Naive thymus-derived CD4-positive, alpha-beta T cell (primary cell): ENCODE results near the gene ROGDI. TPM values are rescaled to one million over a fixed set of nuclear protein-coding genes. Genes with fewer than 3 reads are reported as not detected.

Source experiments
- ATAC-seq: fragments of 150-1000 bp; cut with Tn5 transposase; 2 replicates; pipeline ENCODE4 v1.10.0; 2021; ENCODE audit warnings: mild to moderate bottlenecking, moderate library complexity
- CTCF ChIA-PET: fragments of 350-600 bp; sonication (Branson Sonifier 250); formaldehyde crosslinking; loops from one replicate; lab custom pipeline; 2021; ENCODE audit warnings: antibody characterized with exemption; lab: Charles Lee
- POLR2A ChIA-PET: fragments of 350-600 bp; sonication (Branson Sonifier 250); formaldehyde crosslinking; loops from one replicate; lab custom pipeline; 2021; ENCODE audit warnings: antibody characterized with exemption, inconsistent platforms; lab: Charles Lee
- DNase-seq, 9 donors: peaks; one replicate each; pipeline versions ENCODE4 v3.0.0 to v3.0.0-alpha.2; 2020 to 2022; ENCODE audit warnings: mixed read lengths in 1 of 9
- H3K27ac ChIP-seq: one replicate; pipeline ENCODE4 v1.7.0; 2013; ENCODE audit warnings: mild to moderate bottlenecking, low read depth, low read length, moderate library complexity
- H3K27me3 ChIP-seq, 2 donors: one replicate each; pipeline ENCODE4 v1.7.0; 2013; ENCODE audit warnings: low read length in 2 of 2, mild to moderate bottlenecking in 2 of 2, moderate library complexity in 2 of 2; ENCODE audit not compliant: control insufficient read depth in 2 of 2, insufficient read depth in 2 of 2
- H3K36me3 ChIP-seq, 3 experiments: 1 replicate in 2 of 3; 2 replicates in 1 of 3; pipeline ENCODE4 v1.7.0; 2013; ENCODE audit warnings: low read length in 3 of 3, mild to moderate bottlenecking in 3 of 3, moderate library complexity in 1 of 3; ENCODE audit not compliant: insufficient read depth in 3 of 3, control insufficient read depth in 2 of 3
- H3K4me1 ChIP-seq, 2 donors: one replicate each; pipeline ENCODE4 v1.7.0; 2013; ENCODE audit warnings: low read length in 2 of 2, mild to moderate bottlenecking in 2 of 2, moderate library complexity in 1 of 2; ENCODE audit not compliant: control insufficient read depth in 2 of 2, insufficient read depth in 2 of 2
- H3K4me3 ChIP-seq: 2 replicates; pipeline ENCODE4 v1.7.0; 2013; ENCODE audit warnings: mild to moderate bottlenecking, low read length
- H3K9me3 ChIP-seq, 3 experiments: 1 replicate in 2 of 3; 2 replicates in 1 of 3; pipeline ENCODE4 v1.7.0; 2013; ENCODE audit warnings: low read length in 3 of 3; ENCODE audit not compliant: control insufficient read depth in 2 of 3
- H3K27ac Mint-ChIP-seq, 9 donors: one replicate each; pipeline ENCODE4 v1.8.0; 2020 to 2022; ENCODE audit warnings: mixed read lengths in 9 of 9, mild to moderate bottlenecking in 8 of 9, moderate library complexity in 5 of 9, inconsistent platforms in 2 of 9
- H3K27me3 Mint-ChIP-seq, 5 donors: one replicate each; pipeline ENCODE4 v1.8.0; 2021 to 2022; ENCODE audit warnings: mixed read lengths in 5 of 5, mild to moderate bottlenecking in 1 of 5
- H3K36me3 Mint-ChIP-seq, 5 donors: one replicate each; pipeline ENCODE4 v1.8.0; 2020 to 2022; ENCODE audit warnings: mixed read lengths in 5 of 5, mild to moderate bottlenecking in 3 of 5, inconsistent platforms in 1 of 5
- H3K4me1 Mint-ChIP-seq, 7 donors: one replicate each; pipeline ENCODE4 v1.8.0; 2020 to 2022; ENCODE audit warnings: mixed read lengths in 7 of 7, mild to moderate bottlenecking in 3 of 7, inconsistent platforms in 1 of 7
- H3K4me3 Mint-ChIP-seq, 10 donors: one replicate each; pipeline ENCODE4 v1.8.0; 2020 to 2022; ENCODE audit warnings: mild to moderate bottlenecking in 10 of 10, mixed read lengths in 10 of 10, moderate library complexity in 6 of 10, inconsistent platforms in 2 of 10
- H3K9me3 Mint-ChIP-seq, 11 donors: one replicate each; pipeline ENCODE4 v1.8.0; 2020 to 2022; ENCODE audit warnings: mixed read lengths in 11 of 11, mild to moderate bottlenecking in 4 of 11, inconsistent platforms in 1 of 11, moderate library complexity in 1 of 11
- intact Hi-C, 2 donors: fragments of 100-400 bp; cut with micrococcal nuclease; formaldehyde crosslinking; loops; one replicate each; pipeline ENCODE4 v1.15.1; 2023
- polyA plus RNA-seq, 2 donors: library from polyadenylated mRNA; unstranded; fragments of 300-500 nt; fragmentation: Illumina TruSeq; gene quantifications; one replicate each; pipeline ENCODE4 v1.2.3, GENCODE V29; 2021
- total RNA-seq, 6 experiments: library from RNA in 5 of 6; stranded (reverse) in 5 of 6; gene quantifications; 1 replicate in 5 of 6; 2 replicates in 1 of 6; pipeline ENCODE4 v1.2.3 and lab custom pipeline; 2021 to 2026

Gene ROGDI
- total and polyA plus RNA-seq, 7 experiments from 2014 or later, result 7.4 to 29.0 (median 8.6) TPM

DNA sequence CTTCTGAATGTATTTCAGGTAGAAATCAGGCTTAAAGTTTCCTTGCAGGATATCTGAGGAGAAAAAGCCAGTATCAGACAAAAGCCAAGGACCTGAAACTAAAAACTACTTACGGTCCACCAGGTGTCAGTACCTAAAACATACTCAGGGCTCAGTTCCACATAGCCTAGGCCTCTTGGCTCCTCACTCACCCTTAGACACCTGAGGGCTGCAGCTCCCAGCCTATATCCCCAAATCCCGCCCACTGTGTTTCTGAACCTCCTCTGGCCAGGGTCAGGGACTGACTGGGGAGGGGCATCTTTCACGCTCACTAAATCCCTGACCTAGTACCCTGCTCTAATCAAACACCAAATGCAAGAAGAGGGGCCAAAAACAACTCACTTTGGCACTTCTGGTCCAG, 8.8 kb upstream of the ROGDI start:
- intact Hi-C loops, result no loop called here
- Histone ChIP-seq H3K4me1 (no peaks in the 10 kb centered on the region), H3K27me3 (no peaks in the 10 kb centered on the region), H3K27ac (no peak overlapping the region), H3K9me3 (no peaks in the 10 kb centered on the region), H3K4me3 (no peak overlapping the region), H3K36me3 (peaks cover 0 to 77% (median 19%) of the 10 kb centered on the region in 3 experiments)
- POLR2A ChIA-PET, result interaction anchor here (1.0 kb wide), 1 partner anchor 347 kb away, joined by 3 read pairs; no protein-coding TSS in a partner anchor
- H3K4me3 Mint-ChIP-seq, result no peak overlapping the region
- H3K4me1 Mint-ChIP-seq, result peaks cover 0 to 2% (median 0%) of the 10 kb centered on the region in 7 donors
- H3K27ac Mint-ChIP-seq, result peak overlapping the region in 2 of 9 donors; percentile 49 to 77
- no peak for ATAC-seq
- H3K36me3 Mint-ChIP-seq, result peaks cover 5 to 46% (median 10%) of the 10 kb centered on the region in 5 donors
- DNase-seq, result no peak
- no peaks in the 10 kb centered on the region for H3K9me3 Mint-ChIP-seq
- H3K27me3 Mint-ChIP-seq, result no peaks in the 10 kb centered on the region
- CTCF ChIA-PET, result no interaction called here

GRCh38 chr16:4806280-4806679, 3.8 kb upstream of the ROGDI start:
- Histone ChIP-seq H3K4me3 (no peak overlapping the region), H3K27me3 (no peaks in the 10 kb centered on the region), H3K27ac (no peak overlapping the region), H3K36me3 (peaks cover 0 to 46% (median 7%) of the 10 kb centered on the region in 3 experiments), H3K9me3 (no peaks in the 10 kb centered on the region), H3K4me1 (peaks cover 10 to 13% of the 10 kb centered on the region in 2 donors)
- peak overlapping the region in 1 of 9 donors; percentile 19 for H3K27ac Mint-ChIP-seq
- no peak for DNase-seq
- no peak for ATAC-seq
- H3K27me3 Mint-ChIP-seq, result no peaks in the 10 kb centered on the region
- intact Hi-C loops, result loop anchor here in 1 of 2 donors (10.0 kb wide), 1 partner anchor 1651 kb away; no protein-coding TSS in a partner anchor
- ChIA-PET CTCF (interaction anchor here (0.6 kb wide), 1 partner anchor 62 kb away, joined by 3 read pairs; no protein-coding TSS in a partner anchor), POLR2A (interaction anchor here (0.6 kb wide), 2 partner anchors 9 to 1759 kb away, joined by 3 to 4 read pairs; no protein-coding TSS in a partner anchor)
- H3K4me1 Mint-ChIP-seq, result peaks cover 0 to 15% (median 5%) of the 10 kb centered on the region in 7 donors
- no peak overlapping the region for H3K4me3 Mint-ChIP-seq
- peaks cover 3 to 15% (median 6%) of the 10 kb centered on the region in 5 donors for H3K36me3 Mint-ChIP-seq
- H3K9me3 Mint-ChIP-seq, result no peaks in the 10 kb centered on the region

GRCh38 chr16:4805231-4805630, 2.8 kb upstream of the ROGDI start:
- intact Hi-C loops, result loop anchor here in 1 of 2 donors (10.0 kb wide), 1 partner anchor 1650 kb away; no protein-coding TSS in a partner anchor
- CTCF ChIA-PET, result no interaction called here
- DNase-seq (no peak), ATAC-seq (no peak)
- POLR2A ChIA-PET, result no interaction called here
- peaks cover 3 to 12% (median 6%) of the 10 kb centered on the region in 5 donors for H3K36me3 Mint-ChIP-seq
- H3K36me3 ChIP-seq, result peaks cover 0 to 39% (median 3%) of the 10 kb centered on the region in 3 experiments
- no peaks in the 10 kb centered on the region for H3K27me3 ChIP-seq
- no peaks in the 10 kb centered on the region for H3K9me3 ChIP-seq
- peak overlapping the region in 3 of 9 donors; percentile 9 to 49 (median 46) for H3K27ac Mint-ChIP-seq
- H3K4me3 ChIP-seq, result no peak overlapping the region
- H3K27ac ChIP-seq, result no peak overlapping the region
- no peaks in the 10 kb centered on the region for H3K27me3 Mint-ChIP-seq
- peaks cover 10 to 18% of the 10 kb centered on the region in 2 donors for H3K4me1 ChIP-seq
- no peaks in the 10 kb centered on the region for H3K9me3 Mint-ChIP-seq
- H3K4me1 Mint-ChIP-seq, result peaks cover 6 to 19% (median 12%) of the 10 kb centered on the region in 7 donors
- no peak overlapping the region for H3K4me3 Mint-ChIP-seq

- Mint-ChIP-seq H3K4me3 (peak overlapping the region in 5 of 10 donors; percentile 27 to 81 (median 59)), H3K9me3 (no peaks in the 10 kb centered on the region), H3K27me3 (no peaks in the 10 kb centered on the region), H3K36me3 (peaks cover 3 to 12% (median 6%) of the 10 kb centered on the region in 5 donors), H3K27ac (peak overlapping the region in 2 of 9 donors; percentile 34 to 37), H3K4me1 (peaks cover 7 to 19% (median 12%) of the 10 kb centered on the region in 7 donors)
- CTCF ChIA-PET, result no interaction called here
- no peaks in the 10 kb centered on the region for H3K9me3 ChIP-seq
- H3K4me1 ChIP-seq, result peaks cover 10 to 18% of the 10 kb centered on the region in 2 donors
- ATAC-seq, result no peak
- DNase-seq, result no peak
- H3K36me3 ChIP-seq, result peaks cover 0 to 28% (median 3%) of the 10 kb centered on the region in 3 experiments
- no peak overlapping the region for H3K27ac ChIP-seq
- no peak overlapping the region for H3K4me3 ChIP-seq
- POLR2A ChIA-PET, result interaction anchor here (0.5 to 3.3 kb wide), 4 partner anchors 22 to 382 kb away, joined by 3 to 27 read pairs (median 7); partner anchors contain the start of genes GLYR1 and UBN1
- no peaks in the 10 kb centered on the region for H3K27me3 ChIP-seq
- intact Hi-C loops, result loop anchor here (2.0 to 10.0 kb wide), 5 partner anchors 153 to 1649 kb away; partner anchors contain the start of gene MGRN1 (in 1 of the 2)
These were observed 1.7 kb upstream of the ROGDI start for GRCh38 chr16:4803898-4804762.

DNA sequence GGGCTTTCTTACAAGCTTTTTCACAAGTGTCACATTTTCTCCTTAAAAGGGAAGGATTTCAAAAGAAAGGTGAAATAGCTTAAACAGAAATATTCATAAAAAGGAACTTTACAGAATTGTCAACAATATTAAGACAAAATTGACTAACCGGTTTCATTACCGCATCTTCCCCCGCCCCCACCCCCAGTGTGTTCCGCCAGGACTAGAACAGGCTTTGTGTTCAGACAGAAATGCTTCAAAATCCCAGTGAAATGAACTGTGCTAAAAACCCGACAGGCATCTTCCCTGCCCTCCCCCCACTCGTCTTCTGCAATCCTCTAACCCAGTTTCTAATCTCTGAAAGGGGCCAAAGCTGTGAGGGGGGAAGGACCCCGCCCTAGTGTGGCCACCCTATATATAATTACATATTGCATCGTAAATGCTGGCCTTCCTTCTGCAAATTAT, 990 bp upstream of the ROGDI start:
- Histone ChIP-seq H3K36me3 (peaks cover 0 to 22% (median 3%) of the 10 kb centered on the region in 3 experiments), H3K27ac (peak overlapping the region; percentile 60), H3K27me3 (no peaks in the 10 kb centered on the region), H3K4me1 (peaks cover 10 to 18% of the 10 kb centered on the region in 2 donors), H3K4me3 (peak overlapping the region; percentile 79), H3K9me3 (no peaks in the 10 kb centered on the region)
- ChIA-PET POLR2A (interaction anchor here (0.6 to 3.3 kb wide), 7 partner anchors 35 to 382 kb away, joined by 3 to 27 read pairs (median 11); partner anchors contain the start of genes ANKS3, DNAAF8, GLYR1 and UBN1), CTCF (interaction anchor here (0.7 to 0.9 kb wide), 3 partner anchors 14 to 186 kb away, joined by 3 to 4 read pairs (median 3); no protein-coding TSS in a partner anchor)
- Mint-ChIP-seq H3K9me3 (no peaks in the 10 kb centered on the region), H3K27ac (peak overlapping the region in 7 of 9 donors; percentile 40 to 84 (median 73)), H3K36me3 (peaks cover 3 to 12% (median 6%) of the 10 kb centered on the region in 5 donors), H3K27me3 (no peaks in the 10 kb centered on the region), H3K4me1 (peaks cover 7 to 19% (median 12%) of the 10 kb centered on the region in 7 donors), H3K4me3 (peak overlapping the region in 9 of 10 donors; percentile 44 to 86 (median 86))
- no peak for DNase-seq
- no peak for ATAC-seq
- intact Hi-C loops, result loop anchor here (2.0 to 10.0 kb wide), 5 partner anchors 153 to 1649 kb away; partner anchors contain the start of gene MGRN1 (in 1 of the 2)
